Measurements from ENCODE around the gene TMPRSS4. TPM values are rescaled to one million over a fixed set of nuclear protein-coding genes. Genes with fewer than 3 reads are reported as not detected.

Gene TMPRSS4
- total and polyA plus RNA-seq, 9 of the 15 experiments (the other 6 are each of a cell fraction or from before 2014, with no cell fraction given) = 4.0 to 10.0 (median 5.6) TPM

- TF ChIP-seq ZBTB11 (CRISPR knock-in tag; IDR thresholded peaks at IDR 0.05) (no peak), POU5F1 (IDR thresholded peaks at IDR 0.05; ENCODE audit: borderline replicate concordance, low read depth, low read length, partially characterized antibody) (no peak), BRF1 (IDR thresholded peaks at IDR 0.05; ENCODE audit: borderline replicate concordance, extremely low read depth, insufficient read length) (no peak), CTBP1 (IDR thresholded peaks at IDR 0.05; ENCODE audit: borderline replicate concordance) (peak; percentile 43; the same call in 1 of the 2 replicates), HDAC8 (tag; IDR thresholded peaks at IDR 0.05) (no peak), FOXA1 (IDR thresholded peaks at IDR 0.05; ENCODE audit: borderline replicate concordance) (no peak), E4F1 (CRISPR knock-in tag; IDR thresholded peaks at IDR 0.05; ENCODE audit: borderline replicate concordance) (no peak), MAZ (CRISPR knock-in tag; conservative IDR thresholded peaks at IDR 0.05 in 1 of 2, IDR thresholded peaks at IDR 0.05 in 1 of 2) (peak in 1 of 2 experiments; percentile 21; a peak in 1 of 4 replicates), MGA (IDR thresholded peaks at IDR 0.05) (peak; percentile 72)
Observed at GRCh38 chr11:118060869-118061268, 16.0 kb upstream of the TMPRSS4 start (continued).
